K562 (cell line): ENCODE measurements around the gene MED13L. TPM values are rescaled to one million over a fixed set of nuclear protein-coding genes. Genes with fewer than 3 reads are reported as not detected.
A peak's percentile ranks its signal among the peaks of the same experiment; 100 is the strongest.

Experiments used
- ATAC-seq: fragments of 200-7000 bp; cut with Tn5 transposase; 3 replicates; pipeline ENCODE4 v1.9.1; 2020; ENCODE audit warnings: moderate library complexity
- BruUV-seq: library from RNA; stranded (reverse); fragments of 400-500 nt; replicated peaks from 2 replicates; lab custom pipeline; 2021; lab: Mats Ljungman, UMichigan
- CTCF ChIA-PET: fragments of 300-600 bp; formaldehyde crosslinking; extraction: SDS; loops from one replicate; lab custom pipeline; 2021; ENCODE audit warnings: low intra/inter-chr PET ratio; lab: Yijun Ruan, JAX
- POLR2A ChIA-PET: fragments of 300-600, 350-650 bp; sonication (Branson Sonifier 250); formaldehyde crosslinking; extraction: SDS; loops from one replicate; lab custom pipeline; 2021; ENCODE audit warnings: antibody characterized with exemption, inconsistent platforms; lab: Yijun Ruan, JAX
- DNase-seq, 4 experiments: peaks; one replicate each; pipeline versions ENCODE4 v3.0.0 to v3.0.0-alpha.2; 2011 to 2018; ENCODE audit warnings: low spot score in 3 of 4, mixed read lengths in 3 of 4; ENCODE audit errors: extremely low read depth in 1 of 4
- FAIRE-seq: peaks from 2 replicates; lab custom pipeline; 2011; peaks lifted over from hg19 to GRCh38; lab: Jason Lieb, UNC
- H2AFZ ChIP-seq: 2 replicates; pipeline ENCODE4 v1.6.0; 2011; ENCODE audit warnings: low read depth, low read length, control low read depth, inconsistent platforms
- H3K27ac ChIP-seq: fragments of 200-600 bp; 3 replicates; pipeline ENCODE4 v1.8.0; 2011; ENCODE audit warnings: low read depth, mild to moderate bottlenecking, control low read depth, inconsistent platforms, low read length, moderate library complexity, mixed read lengths; ENCODE audit errors: extremely low read depth
- H3K27me3 ChIP-seq, 2 experiments: fragments of 300-600 bp in 1 of 2; 2 replicates in 1 of 2; 3 replicates in 1 of 2; pipeline versions ENCODE4 v1.6.0 to v1.8.0; 2011; ENCODE audit warnings: inconsistent platforms in 2 of 2, low read length in 2 of 2, mild to moderate bottlenecking in 1 of 2, mixed read lengths in 1 of 2, moderate library complexity in 1 of 2; ENCODE audit not compliant: control insufficient read depth in 2 of 2, insufficient read depth in 2 of 2
- H3K36me3 ChIP-seq: fragments of 300-600 bp; 3 replicates; pipeline ENCODE4 v1.8.0; 2011; ENCODE audit warnings: mild to moderate bottlenecking, low read length, inconsistent platforms; ENCODE audit not compliant: control insufficient read depth, insufficient read depth
- H3K4me1 ChIP-seq, 2 experiments: fragments of 200-600 bp in 1 of 2; replicated peaks in 1 of 2; 2 replicates in 1 of 2; 3 replicates in 1 of 2; pipeline versions ENCODE4 v1.5.1 to v1.8.0; 2011; ENCODE audit warnings: inconsistent platforms in 2 of 2, low read length in 2 of 2, mild to moderate bottlenecking in 1 of 2, mixed read lengths in 1 of 2, moderate library complexity in 1 of 2; ENCODE audit not compliant: control insufficient read depth in 2 of 2, insufficient read depth in 2 of 2
- H3K4me2 ChIP-seq: 2 replicates; pipeline ENCODE4 v1.6.1; 2011; ENCODE audit warnings: low read length, control low read depth, inconsistent platforms, mixed read lengths; ENCODE audit not compliant: insufficient read depth
- H3K4me3 ChIP-seq: fragments of 200-600 bp; sonication (generic), shearing (Covaris generic); 2 replicates; pipeline ENCODE4 v1.5.1; 2016; ENCODE audit warnings: control low read depth, inconsistent platforms
- H3K79me2 ChIP-seq: fragments of 200-600 bp; 3 replicates; pipeline ENCODE4 v1.8.0; 2011; ENCODE audit warnings: low read length, inconsistent platforms; ENCODE audit not compliant: control insufficient read depth, insufficient read depth
- H3K9ac ChIP-seq, 2 experiments: 2 replicates each; pipeline versions ENCODE4 v1.6.0 to v1.6.1; 2011; ENCODE audit warnings: low read depth in 2 of 2, low read length in 2 of 2, control low read depth in 1 of 2, inconsistent platforms in 1 of 2, mild to moderate bottlenecking in 1 of 2, mixed read lengths in 1 of 2; ENCODE audit not compliant: insufficient read depth in 1 of 2
- H3K9me1 ChIP-seq: one replicate; pipeline ENCODE4 v1.6.0; 2011; ENCODE audit warnings: inconsistent platforms, mild to moderate bottlenecking, low read length, moderate library complexity; ENCODE audit not compliant: control insufficient read depth, insufficient read depth
- H3K9me3 ChIP-seq: replicated peaks from 2 replicates; pipeline ENCODE4 v1.5.1; 2011; ENCODE audit warnings: low read depth, low read length, inconsistent platforms; ENCODE audit not compliant: control insufficient read depth, insufficient read depth
- H4K20me1 ChIP-seq: replicated peaks from 2 replicates; pipeline ENCODE4 v1.6.1; 2011; ENCODE audit warnings: low read length, inconsistent platforms, mixed read lengths; ENCODE audit not compliant: control insufficient read depth, insufficient read depth
- ATF1 ChIP-seq, 2 experiments: fragments of 450-650 bp in 1 of 2; IDR thresholded peaks; 2 replicates each; pipeline ENCODE4 v1.6.1; 2016; ENCODE audit warnings: missing compliant biosample characterization in 1 of 2, missing genetic modification characterization in 1 of 2
- BRD9 ChIP-seq: fragments of 450-650 bp; IDR thresholded peaks from 2 replicates; pipeline ENCODE4 v1.6.1; 2018; ENCODE audit warnings: low read depth; ENCODE audit not compliant: partially characterized antibody
- CREB1 ChIP-seq, 2 experiments: sonication (generic) in 1 of 2; formaldehyde crosslinking in 1 of 2; IDR thresholded peaks; 2 replicates each; pipeline versions ENCODE4 v1.6.1 to v1.8.0; 2012 to 2022; ENCODE audit warnings: inconsistent platforms in 1 of 2, mild to moderate bottlenecking in 1 of 2, missing genetic modification reagents in 1 of 2, moderate library complexity in 1 of 2
- CREB3 ChIP-seq: fragments of 450-650 bp; conservative IDR thresholded peaks from 2 replicates; pipeline ENCODE4 v1.6.1; 2016; ENCODE audit warnings: missing genetic modification characterization, low read depth, mild to moderate bottlenecking, missing compliant biosample characterization, moderate library complexity
- CREM ChIP-seq: IDR thresholded peaks from 2 replicates; pipeline ENCODE4 v1.6.1; 2014; ENCODE audit warnings: antibody characterized with exemption, low read depth
- ELF1 ChIP-seq: fragments of 200-800 bp; sonication (Bioruptor generic); IDR thresholded peaks from 2 replicates; pipeline ENCODE4 v1.6.1; 2016; ENCODE audit warnings: missing genetic modification characterization, missing compliant biosample characterization
- EP300 ChIP-seq: IDR thresholded peaks from 2 replicates; pipeline ENCODE4 v1.6.1; 2012; ENCODE audit warnings: low read length, improper control_type of control experiment
- EP400 ChIP-seq: fragments of 450-650 bp; IDR thresholded peaks from 2 replicates; pipeline ENCODE4 v1.6.1; 2017; ENCODE audit warnings: antibody characterized with exemption, mild to moderate bottlenecking, moderate library complexity
- FOXM1 ChIP-seq, 2 experiments: fragments of 450-650 bp in 1 of 2; sonication (generic) in 1 of 2; formaldehyde crosslinking in 1 of 2; IDR thresholded peaks; 2 replicates each; pipeline versions ENCODE4 v1.6.1 to v1.9.0; 2017 to 2022; ENCODE audit warnings: low read depth in 2 of 2, mild to moderate bottlenecking in 2 of 2, missing genetic modification reagents in 1 of 2, moderate library complexity in 1 of 2
- GABPB1 ChIP-seq: sonication (generic); formaldehyde crosslinking; IDR thresholded peaks from 2 replicates; pipeline ENCODE4 v1.8.0; 2022; ENCODE audit warnings: mild to moderate bottlenecking, missing genetic modification reagents
- JUND ChIP-seq, 2 experiments: IDR thresholded peaks; 2 replicates in 1 of 2; 3 replicates in 1 of 2; pipeline ENCODE4 v1.6.1; 2011; ENCODE audit warnings: borderline replicate concordance in 2 of 2, low read depth in 2 of 2, low read length in 2 of 2, improper control_type of control experiment in 1 of 2, missing biosample characterization in 1 of 2, missing genetic modification characterization in 1 of 2, missing genetic modification reagents in 1 of 2
- NCOR1 ChIP-seq: fragments of 450-650 bp; IDR thresholded peaks from 2 replicates; pipeline ENCODE4 v1.6.1; 2016; ENCODE audit warnings: mild to moderate bottlenecking, moderate library complexity
- NR4A1 ChIP-seq, 2 experiments: fragments of 250-450 bp in 1 of 2; fragments of 450-650 bp in 1 of 2; sonication (Bioruptor Pico) in 1 of 2; IDR thresholded peaks; 2 replicates each; pipeline versions ENCODE4 v1.4.0 to v1.6.1; 2016 to 2020; ENCODE audit warnings: mild to moderate bottlenecking in 2 of 2, missing compliant biosample characterization in 1 of 2, missing genetic modification characterization in 1 of 2, moderate library complexity in 1 of 2
- RFX1 ChIP-seq: fragments of 450-650 bp; IDR thresholded peaks from 2 replicates; pipeline ENCODE4 v1.6.1; 2016; ENCODE audit warnings: mild to moderate bottlenecking, moderate library complexity
- SAP30 ChIP-seq: fragments of 200-600 bp; sonication (generic); IDR thresholded peaks from 2 replicates; pipeline ENCODE4 v1.6.1; 2012; ENCODE audit warnings: borderline replicate concordance, low read depth, mild to moderate bottlenecking, moderate library complexity, low read length, control low read depth, inconsistent platforms; ENCODE audit not compliant: insufficient read depth, poor library complexity, severe bottlenecking
- TCF3 ChIP-seq: sonication (generic); formaldehyde crosslinking; IDR thresholded peaks from 2 replicates; pipeline ENCODE4 v1.4.0; 2020; ENCODE audit warnings: mild to moderate bottlenecking, missing genetic modification reagents
- TFAP4 ChIP-seq: sonication (generic); formaldehyde crosslinking; IDR thresholded peaks from 2 replicates; pipeline ENCODE4 v1.8.0; 2022; ENCODE audit warnings: missing genetic modification reagents, mild to moderate bottlenecking, moderate library complexity, borderline replicate concordance
- WGBS: fragments of 100-300 bp; shearing (Covaris generic); methylation state at CpG from one replicate; pipeline ENCODE4 v1.1.6; 2016; ENCODE audit warnings: low coverage, mixed read lengths; ENCODE audit not compliant: insufficient coverage; ENCODE audit errors: missing lambda C conversion rate; 5-methylcytosine and 5-hydroxymethylcytosine counted together
- in situ Hi-C: fragments of 300-500 bp; cut with MboI; formaldehyde crosslinking; loops from 4 replicates; pipeline ENCODE4 v1.15.0; 2018; ENCODE audit warnings: inconsistent platforms, mixed read lengths
- intact Hi-C: fragments of 100-400 bp; cut with micrococcal nuclease; formaldehyde crosslinking; loops from 2 replicates; pipeline ENCODE4 v1.14.2; 2022
- polyA plus RNA-seq, 8 experiments: library from polyadenylated mRNA; depleted of rRNA in 4 of 8; stranded (reverse) in 5 of 8; unstranded in 3 of 8; fragments of >200 nt; fragmentation: Nextera tagmentation in 2 of 8; fragmentation: Illumina TruSeq in 1 of 8; extraction: Ambion mirVana in 2 of 8; extraction: Trizol in 1 of 8; gene quantifications; 2 replicates each; pipeline versions ENCODE4 v1.2.1 to v1.2.3, GENCODE V29; 2011 to 2014; ENCODE audit warnings: inconsistent platforms in 1 of 8, missing spikeins in 1 of 8
- total RNA-seq, 7 experiments: library from RNA; depleted of rRNA in 6 of 7; stranded (reverse); fragments of >200 nt in 6 of 7; fragmentation: Illumina TruSeq in 2 of 7; extraction: Trizol in 2 of 7; gene quantifications; 2 replicates each; pipeline versions ENCODE4 v1.2.1 to v1.2.3, GENCODE V29; 2011 to 2021; ENCODE audit warnings: low replicate concordance in 1 of 7

The MED13L gene
- total and polyA plus RNA-seq, 9 of the 15 experiments (the other 6 are each of a cell fraction or from before 2014, with no cell fraction given), result 13.4 to 90.3 (median 36.9) TPM

GRCh38 chr12:116164250-116165035 is 113.0 kb downstream of the MED13L start:
- intact Hi-C loops, result no loop called here
- H3K27ac ChIP-seq, result peak overlapping the region; percentile 60
- TF ChIP-seq CREB1 (IDR thresholded peaks at IDR 0.05), result peak; percentile 60
- TF ChIP-seq CREB1 (CRISPR knock-in tag; IDR thresholded peaks at IDR 0.05), result no peak; the same call in 1 of the 2 replicates
- TF ChIP-seq CREM, result peak; percentile 74
- TF ChIP-seq NR4A1 (CRISPR knock-in tag; IDR thresholded peaks at IDR 0.05), result no peak
- TF ChIP-seq NR4A1 (tag; IDR thresholded peaks at IDR 0.05), result no peak
- TF ChIP-seq BRD9, result peak; percentile 31
- TF ChIP-seq TCF3 (CRISPR knock-in tag), result peak; percentile 73
- no peak for TF ChIP-seq CREB3 (tag)
- TF ChIP-seq EP300, result peak; percentile 27; the same call in 1 of the 2 replicates
- no peak for TF ChIP-seq ATF1 (CRISPR knock-in tag; IDR thresholded peaks at IDR 0.05)
- TF ChIP-seq ATF1 (tag; IDR thresholded peaks at IDR 0.05), result peak; percentile 57; the same call in 1 of the 2 replicates
- TF ChIP-seq FOXM1 (IDR thresholded peaks at IDR 0.05; ENCODE audit: low read depth), result peak; percentile 73
- TF ChIP-seq FOXM1 (CRISPR knock-in tag; IDR thresholded peaks at IDR 0.05; ENCODE audit: low read depth), result no peak
- TF ChIP-seq EP400, result peak; percentile 17; the same call in 1 of the 2 replicates
- no peak for TF ChIP-seq JUND (IDR thresholded peaks at IDR 0.05; ENCODE audit: borderline replicate concordance, low read depth, low read length)
- peak; percentile 24; the same call in 1 of the 3 replicates for TF ChIP-seq JUND (tag; IDR thresholded peaks at IDR 0.05; ENCODE audit: borderline replicate concordance, low read depth, low read length)
- TF ChIP-seq SAP30, result no peak
- peak; percentile 82 for TF ChIP-seq RFX1
- TF ChIP-seq ELF1 (tag), result 0 out of 2 replicates have a peak, but pooled peaks have one; percentile 27
- 0 out of 2 replicates have a peak, but pooled peaks have one; percentile 20 for TF ChIP-seq GABPB1 (CRISPR knock-in tag)
- no peak for TF ChIP-seq TFAP4 (CRISPR knock-in tag)
- TF ChIP-seq NCOR1, result peak; percentile 53

More at GRCh38 chr12:116164250-116165035, 113.0 kb downstream of the MED13L start:
- no TSS peak for BruUV-seq
- H3K4me2 ChIP-seq, result peak overlapping the region; percentile 62
- ATAC-seq (peak; percentile 78), DNase-seq (peak; percentile 27 to 76 (median 34)), FAIRE-seq (peak; percentile 84)
- H3K27me3 ChIP-seq, result no peaks in the 10 kb centered on the region
- H3K9ac ChIP-seq, result peak overlapping the region in 1 of 2 experiments; percentile 37; a peak in 1 of 4 replicates
- WGBS, result 0% methylated on average over 3 of the region's 3 CpGs
- H3K79me2 ChIP-seq, result peaks cover 100% of the 10 kb centered on the region
- H4K20me1 ChIP-seq, result peaks cover 9% of the 10 kb centered on the region; the same call in 1 of the 2 replicates
- no peaks in the 10 kb centered on the region for H3K9me1 ChIP-seq
- H3K9me3 ChIP-seq, result no peaks in the 10 kb centered on the region
- H3K4me1 ChIP-seq, result peaks cover 15 to 44% of the 10 kb centered on the region in 2 experiments
- no peak overlapping the region for H3K4me3 ChIP-seq
- H3K36me3 ChIP-seq, result no peaks in the 10 kb centered on the region
- ChIA-PET CTCF (no interaction called here), POLR2A (interaction anchor here (0.5 to 3.0 kb wide), 8 partner anchors 9 to 199 kb away, joined by 3 to 15 read pairs (median 4); no protein-coding TSS in a partner anchor)
- in situ Hi-C loops, result no loop called here
- H2AFZ ChIP-seq, result no peak overlapping the region
